ENCODE results near the gene RAB3GAP2.

Gene RAB3GAP2

GRCh38 chr1:220123066-220123465 lies 149.2 kb downstream of the RAB3GAP2 start:
- no peak overlapping the region for H2BK5ac ChIP-seq (ENCODE audit: low read length)
- H4K91ac ChIP-seq (ENCODE audit: low read depth, low read length, poor library complexity): no peak overlapping the region

GRCh38 chr1:220121791-220122530 lies 150.3 kb downstream of the RAB3GAP2 start:
- H2BK15ac ChIP-seq (ENCODE audit: low read length): no peak overlapping the region
- no peak overlapping the region for H3K18ac ChIP-seq (ENCODE audit: low read length)
- no peaks in the 10 kb centered on the region for H3K4me1 ChIP-seq (ENCODE audit: control insufficient read depth in 2 of 2, insufficient read depth in 1 of 2, low read depth in 1 of 2, low read length in 2 of 2)
- no CpG with 5 or more reads among the region's 8 CpGs for WGBS, 2 donors (ENCODE audit: extremely low coverage in 2 of 2, insufficient read length in 2 of 2, insufficient replicate concordance in 1 of 2)
- no peaks in the 10 kb centered on the region for H3K79me1 ChIP-seq (ENCODE audit: low read depth, low read length)
- H3K27ac ChIP-seq (replicated peaks; ENCODE audit: low read length): no peak overlapping the region
- H3K9ac ChIP-seq (ENCODE audit: low read depth, low read length, poor library complexity): no peak overlapping the region
- H3K23ac ChIP-seq (ENCODE audit: low read depth, low read length, poor library complexity): no peak overlapping the region
- no peaks in the 10 kb centered on the region for H3K9me3 ChIP-seq (replicated peaks in 1 of 2; ENCODE audit: control insufficient read depth in 2 of 2, insufficient read depth in 1 of 2, low read depth in 1 of 2, low read length in 2 of 2)
- H2BK5ac ChIP-seq (ENCODE audit: low read length): no peak overlapping the region
- no peak overlapping the region for H2BK12ac ChIP-seq (ENCODE audit: low read length)
- H3K14ac ChIP-seq (ENCODE audit: low read length): no peak overlapping the region
- no peak overlapping the region for H4K91ac ChIP-seq (ENCODE audit: low read depth, low read length, poor library complexity)
- H2AFZ ChIP-seq (ENCODE audit: low read length): no peak overlapping the region
- no peak overlapping the region for H4K8ac ChIP-seq (ENCODE audit: low read depth, low read length)
- no peak overlapping the region for H3K4ac ChIP-seq (ENCODE audit: low read length)
- H3K4me3 ChIP-seq (ENCODE audit: low read length in 2 of 2): no peak overlapping the region
- no peak overlapping the region for H3K4me2 ChIP-seq (ENCODE audit: insufficient read depth, low read length, poor library complexity, severe bottlenecking)
- H3K36me3 ChIP-seq (replicated peaks in 1 of 2; ENCODE audit: control insufficient read depth in 2 of 2, insufficient read depth in 2 of 2, low read length in 2 of 2): peaks cover 2 to 53% of the 10 kb centered on the region in 2 donors
- no peak for DNase-seq (ENCODE audit: low spot score)
- H2AK5ac ChIP-seq (ENCODE audit: low read depth, low read length): no peak overlapping the region
- H3K27me3 ChIP-seq (ENCODE audit: control insufficient read depth in 3 of 3, insufficient read depth in 3 of 3, low read depth in 1 of 3, low read length in 3 of 3): no peaks in the 10 kb centered on the region
- no peak overlapping the region for H2BK120ac ChIP-seq (ENCODE audit: low read depth, low read length)

More at GRCh38 chr1:220123066-220123465, 149.2 kb downstream of the RAB3GAP2 start:
- Histone ChIP-seq H3K4me3 (ENCODE audit: low read length in 2 of 2) (no peak overlapping the region), H3K36me3 (replicated peaks in 1 of 2; ENCODE audit: control insufficient read depth in 2 of 2, insufficient read depth in 2 of 2, low read length in 2 of 2) (peaks cover 6 to 56% of the 10 kb centered on the region in 2 donors), H3K14ac (ENCODE audit: low read length) (no peak overlapping the region), H3K9ac (ENCODE audit: low read depth, low read length, poor library complexity) (no peak overlapping the region), H2BK12ac (ENCODE audit: low read length) (no peak overlapping the region), H3K27me3 (ENCODE audit: control insufficient read depth in 3 of 3, insufficient read depth in 3 of 3, low read depth in 1 of 3, low read length in 3 of 3) (no peaks in the 10 kb centered on the region), H2BK15ac (ENCODE audit: low read length) (no peak overlapping the region), H3K79me1 (ENCODE audit: low read depth, low read length) (no peaks in the 10 kb centered on the region), H3K4me1 (ENCODE audit: control insufficient read depth in 2 of 2, insufficient read depth in 1 of 2, low read depth in 1 of 2, low read length in 2 of 2) (no peaks in the 10 kb centered on the region), H3K27ac (replicated peaks; ENCODE audit: low read length) (no peak overlapping the region), H2BK120ac (ENCODE audit: low read depth, low read length) (no peak overlapping the region), H3K4ac (ENCODE audit: low read length) (no peak overlapping the region), H3K23ac (ENCODE audit: low read depth, low read length, poor library complexity) (no peak overlapping the region), H3K4me2 (ENCODE audit: insufficient read depth, low read length, poor library complexity, severe bottlenecking) (no peak overlapping the region), H4K8ac (ENCODE audit: low read depth, low read length) (no peak overlapping the region), H3K9me3 (replicated peaks in 1 of 2; ENCODE audit: control insufficient read depth in 2 of 2, insufficient read depth in 1 of 2, low read depth in 1 of 2, low read length in 2 of 2) (no peaks in the 10 kb centered on the region), H2AK5ac (ENCODE audit: low read depth, low read length) (no peak overlapping the region), H2AFZ (ENCODE audit: low read length) (no peak overlapping the region), H3K18ac (ENCODE audit: low read length) (no peak overlapping the region)
- DNase-seq (ENCODE audit: low spot score): no peak

- H2AFZ ChIP-seq (ENCODE audit: low read length): no peak overlapping the region
- H3K9me3 ChIP-seq (replicated peaks in 1 of 2; ENCODE audit: control insufficient read depth in 2 of 2, insufficient read depth in 1 of 2, low read depth in 1 of 2, low read length in 2 of 2): no peaks in the 10 kb centered on the region
- no peak overlapping the region for H2BK12ac ChIP-seq (ENCODE audit: low read length)
- H3K79me1 ChIP-seq (ENCODE audit: low read depth, low read length): peaks cover 2% of the 10 kb centered on the region
- H3K36me3 ChIP-seq (replicated peaks in 1 of 2; ENCODE audit: control insufficient read depth in 2 of 2, insufficient read depth in 2 of 2, low read length in 2 of 2): peaks cover 4 to 60% of the 10 kb centered on the region in 2 donors
- H3K23ac ChIP-seq (ENCODE audit: low read depth, low read length, poor library complexity): no peak overlapping the region
- no peak for DNase-seq (ENCODE audit: low spot score)
- H4K91ac ChIP-seq (ENCODE audit: low read depth, low read length, poor library complexity): no peak overlapping the region
- H3K4me2 ChIP-seq (ENCODE audit: insufficient read depth, low read length, poor library complexity, severe bottlenecking): no peak overlapping the region
- H3K4me3 ChIP-seq (ENCODE audit: low read length in 2 of 2): no peak overlapping the region
- no peak overlapping the region for H4K8ac ChIP-seq (ENCODE audit: low read depth, low read length)
- no peak overlapping the region for H2BK15ac ChIP-seq (ENCODE audit: low read length)
- H3K27me3 ChIP-seq (ENCODE audit: control insufficient read depth in 3 of 3, insufficient read depth in 3 of 3, low read depth in 1 of 3, low read length in 3 of 3): no peaks in the 10 kb centered on the region
- H3K4ac ChIP-seq (ENCODE audit: low read length): no peak overlapping the region
- no peak overlapping the region for H3K27ac ChIP-seq (replicated peaks; ENCODE audit: low read length)
- no CpG with 5 or more reads among the region's 6 CpGs for WGBS, 2 donors (ENCODE audit: extremely low coverage in 2 of 2, insufficient read length in 2 of 2, insufficient replicate concordance in 1 of 2)
- no peak overlapping the region for H3K9ac ChIP-seq (ENCODE audit: low read depth, low read length, poor library complexity)
- no peaks in the 10 kb centered on the region for H3K4me1 ChIP-seq (ENCODE audit: control insufficient read depth in 2 of 2, insufficient read depth in 1 of 2, low read depth in 1 of 2, low read length in 2 of 2)
- no peak overlapping the region for H3K14ac ChIP-seq (ENCODE audit: low read length)
- no peak overlapping the region for H2BK120ac ChIP-seq (ENCODE audit: low read depth, low read length)
- no peak overlapping the region for H2AK5ac ChIP-seq (ENCODE audit: low read depth, low read length)
- H2BK5ac ChIP-seq (ENCODE audit: low read length): no peak overlapping the region
- H3K18ac ChIP-seq (ENCODE audit: low read length): no peak overlapping the region
Observed at GRCh38 chr1:220119043-220119512, 153.2 kb downstream of the RAB3GAP2 start.

- Histone ChIP-seq H2AK5ac (ENCODE audit: low read depth, low read length) (no peak overlapping the region), H2BK120ac (ENCODE audit: low read depth, low read length) (no peak overlapping the region), H2BK5ac (ENCODE audit: low read length) (no peak overlapping the region), H3K27me3 (ENCODE audit: control insufficient read depth in 3 of 3, insufficient read depth in 3 of 3, low read depth in 1 of 3, low read length in 3 of 3) (no peaks in the 10 kb centered on the region), H3K36me3 (replicated peaks in 1 of 2; ENCODE audit: control insufficient read depth in 2 of 2, insufficient read depth in 2 of 2, low read length in 2 of 2) (peaks cover 6 to 91% of the 10 kb centered on the region in 2 donors), H3K18ac (ENCODE audit: low read length) (no peak overlapping the region), H3K9me3 (replicated peaks in 1 of 2; ENCODE audit: control insufficient read depth in 2 of 2, insufficient read depth in 1 of 2, low read depth in 1 of 2, low read length in 2 of 2) (no peaks in the 10 kb centered on the region), H2BK15ac (ENCODE audit: low read length) (no peak overlapping the region), H3K14ac (ENCODE audit: low read length) (no peak overlapping the region), H4K91ac (ENCODE audit: low read depth, low read length, poor library complexity) (no peak overlapping the region), H2BK12ac (ENCODE audit: low read length) (no peak overlapping the region), H3K79me1 (ENCODE audit: low read depth, low read length) (peaks cover 2% of the 10 kb centered on the region), H2AFZ (ENCODE audit: low read length) (no peak overlapping the region), H3K9ac (ENCODE audit: low read depth, low read length, poor library complexity) (no peak overlapping the region), H4K8ac (ENCODE audit: low read depth, low read length) (no peak overlapping the region), H3K23ac (ENCODE audit: low read depth, low read length, poor library complexity) (no peak overlapping the region), H3K4ac (ENCODE audit: low read length) (no peak overlapping the region), H3K4me2 (ENCODE audit: insufficient read depth, low read length, poor library complexity, severe bottlenecking) (no peak overlapping the region), H3K4me1 (ENCODE audit: control insufficient read depth in 2 of 2, insufficient read depth in 1 of 2, low read depth in 1 of 2, low read length in 2 of 2) (no peaks in the 10 kb centered on the region), H3K27ac (replicated peaks; ENCODE audit: low read length) (no peak overlapping the region), H3K4me3 (ENCODE audit: low read length in 2 of 2) (no peak overlapping the region)
- no CpG with 5 or more reads among the region's 5 CpGs for WGBS, 2 donors (ENCODE audit: extremely low coverage in 2 of 2, insufficient read length in 2 of 2, insufficient replicate concordance in 1 of 2)
- no peak for DNase-seq (ENCODE audit: low spot score)
Observed at GRCh38 chr1:220113136-220113695, 159.0 kb downstream of the RAB3GAP2 start.
